ENCODE data around the gene FAT1. TPM values are rescaled to one million over a fixed set of nuclear protein-coding genes. Genes with fewer than 3 reads are reported as not detected.

FAT1 gene
- total and polyA plus RNA-seq, 12 donors, result 20.4 to 131 (median 75.5) TPM

DNA sequence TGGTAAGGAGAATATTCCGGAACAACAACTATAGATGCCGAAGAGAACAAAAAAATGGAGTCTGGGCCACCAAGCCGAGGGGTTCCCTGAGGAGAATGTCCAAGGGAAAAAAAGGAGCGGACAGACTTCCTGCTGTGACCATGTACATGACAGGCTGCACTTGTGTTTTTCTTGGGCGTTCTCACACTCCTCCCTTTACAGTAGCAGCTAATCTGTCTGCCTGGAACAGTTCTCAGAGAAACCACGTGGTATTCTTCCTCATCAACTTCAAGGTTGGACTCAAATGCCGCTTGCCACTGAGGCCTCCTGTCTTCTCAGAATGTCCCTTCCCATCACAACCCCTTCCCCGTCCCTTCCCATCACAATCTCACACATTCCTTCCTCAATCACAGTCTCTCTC is 137.5 kb downstream of the FAT1 start:
- WGBS, 2 donors, result 49 to 64% methylated on average over 8 of the region's 8 CpGs
- ATAC-seq, result peak; percentile 41 to 76 (median 64)
- DNase-seq, result peak in 1 of 2 donors; percentile 9
- intact Hi-C loops (cut with DNase I), result loop anchor here in 9 of 10 donors (2.0 to 10.0 kb wide), 6 partner anchors 111 to 289 kb away; no protein-coding TSS in a partner anchor
- TF ChIP-seq, protein P1, sequence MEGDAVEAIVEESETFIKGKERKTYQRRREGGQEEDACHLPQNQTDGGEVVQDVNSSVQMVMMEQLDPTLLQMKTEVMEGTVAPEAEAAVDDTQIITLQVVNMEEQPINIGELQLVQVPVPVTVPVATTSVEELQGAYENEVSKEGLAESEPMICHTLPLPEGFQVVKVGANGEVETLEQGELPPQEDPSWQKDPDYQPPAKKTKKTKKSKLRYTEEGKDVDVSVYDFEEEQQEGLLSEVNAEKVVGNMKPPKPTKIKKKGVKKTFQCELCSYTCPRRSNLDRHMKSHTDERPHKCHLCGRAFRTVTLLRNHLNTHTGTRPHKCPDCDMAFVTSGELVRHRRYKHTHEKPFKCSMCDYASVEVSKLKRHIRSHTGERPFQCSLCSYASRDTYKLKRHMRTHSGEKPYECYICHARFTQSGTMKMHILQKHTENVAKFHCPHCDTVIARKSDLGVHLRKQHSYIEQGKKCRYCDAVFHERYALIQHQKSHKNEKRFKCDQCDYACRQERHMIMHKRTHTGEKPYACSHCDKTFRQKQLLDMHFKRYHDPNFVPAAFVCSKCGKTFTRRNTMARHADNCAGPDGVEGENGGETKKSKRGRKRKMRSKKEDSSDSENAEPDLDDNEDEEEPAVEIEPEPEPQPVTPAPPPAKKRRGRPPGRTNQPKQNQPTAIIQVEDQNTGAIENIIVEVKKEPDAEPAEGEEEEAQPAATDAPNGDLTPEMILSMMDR (IDR thresholded peaks at IDR 0.05), result no peak
- H3K27ac ChIP-seq, result no peak overlapping the region
- no peak overlapping the region for H3K4me3 ChIP-seq
- H3K9me3 ChIP-seq, result peaks cover 0 to 11% (median 0%) of the 10 kb centered on the region in 11 donors
- H3K27me3 ChIP-seq, result no peaks in the 10 kb centered on the region
- peaks cover 0 to 36% (median 9%) of the 10 kb centered on the region in 9 donors for H3K36me3 ChIP-seq
- H3K4me1 ChIP-seq, result peaks cover 0 to 25% (median 6%) of the 10 kb centered on the region in 9 donors

DNA sequence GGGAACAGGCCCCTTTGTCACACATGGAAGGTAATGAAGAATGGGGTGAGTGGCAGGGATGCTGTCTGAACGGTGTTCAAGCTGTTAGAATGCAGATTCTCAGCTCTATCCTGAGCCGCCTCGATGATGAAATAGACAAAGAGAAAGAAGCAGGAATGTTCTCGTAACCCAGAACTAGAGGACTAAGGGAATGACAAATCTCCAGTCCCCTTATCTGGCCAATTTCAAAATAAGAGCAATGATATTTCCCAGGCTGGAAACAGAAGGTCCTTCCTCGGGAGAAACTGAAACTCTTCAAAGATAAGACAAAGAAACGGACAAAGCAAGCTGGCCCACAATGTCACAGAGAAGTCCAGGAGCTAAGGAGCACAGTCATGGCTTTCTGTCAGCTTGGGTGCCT is 138.7 kb downstream of the FAT1 start:
- peak in 2 of 8 donors; percentile 13 for ATAC-seq

DNA sequence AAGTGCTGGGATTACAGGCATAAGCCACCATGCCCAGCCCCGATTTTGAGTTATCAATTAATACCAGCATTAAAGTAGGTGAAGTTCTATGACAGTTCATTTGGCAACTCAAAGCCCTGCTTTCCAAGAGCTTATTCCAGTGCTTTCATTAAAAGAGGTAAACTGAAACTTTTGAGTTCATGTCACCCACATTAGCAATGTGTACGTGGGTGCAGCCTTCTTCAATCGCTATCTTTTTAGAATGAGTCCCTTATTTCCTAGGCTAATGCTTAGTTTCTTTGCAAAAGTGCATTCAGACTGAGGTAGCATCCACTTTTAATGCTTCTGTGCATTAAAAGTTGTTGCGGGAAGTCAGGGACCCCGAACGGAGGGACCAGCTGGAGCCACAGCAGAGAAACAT is 142.2 kb downstream of the FAT1 start:
- peaks cover 0 to 11% (median 0%) of the 10 kb centered on the region in 11 donors for H3K9me3 ChIP-seq
- TF ChIP-seq, protein P1 (IDR thresholded peaks at IDR 0.05), result no peak
- ATAC-seq (no peak), DNase-seq (no peak)
- no peak overlapping the region for H3K27ac ChIP-seq
- no peaks in the 10 kb centered on the region for H3K27me3 ChIP-seq
- peaks cover 0 to 17% (median 6%) of the 10 kb centered on the region in 9 donors for H3K4me1 ChIP-seq
- H3K36me3 ChIP-seq, result peaks cover 0 to 4% (median 0%) of the 10 kb centered on the region in 9 donors
- intact Hi-C loops (cut with DNase I), result loop anchor here in 2 of 10 donors (10.0 kb wide), 1 partner anchor 107 kb away; no protein-coding TSS in a partner anchor
- WGBS, 2 donors, result 91 to 97% methylated on average over 6 of the region's 6 CpGs
- H3K4me3 ChIP-seq, result no peak overlapping the region

More for the DNA sequence above, 138.7 kb downstream of the FAT1 start:
- TF ChIP-seq, protein P1 (IDR thresholded peaks at IDR 0.05), result no peak
- no peak for DNase-seq
- Histone ChIP-seq H3K4me3 (no peak overlapping the region), H3K36me3 (peaks cover 0 to 24% (median 9%) of the 10 kb centered on the region in 9 donors), H3K27me3 (no peaks in the 10 kb centered on the region), H3K9me3 (peaks cover 0 to 11% (median 0%) of the 10 kb centered on the region in 11 donors), H3K27ac (no peak overlapping the region), H3K4me1 (peaks cover 0 to 25% (median 6%) of the 10 kb centered on the region in 9 donors)
- intact Hi-C loops (cut with DNase I), result loop anchor here in 7 of 10 donors (5.0 to 10.0 kb wide), 3 partner anchors 110 to 288 kb away; no protein-coding TSS in a partner anchor
- 59% methylated on average over 6 of the region's 6 CpGs for WGBS, 2 donors

DNA sequence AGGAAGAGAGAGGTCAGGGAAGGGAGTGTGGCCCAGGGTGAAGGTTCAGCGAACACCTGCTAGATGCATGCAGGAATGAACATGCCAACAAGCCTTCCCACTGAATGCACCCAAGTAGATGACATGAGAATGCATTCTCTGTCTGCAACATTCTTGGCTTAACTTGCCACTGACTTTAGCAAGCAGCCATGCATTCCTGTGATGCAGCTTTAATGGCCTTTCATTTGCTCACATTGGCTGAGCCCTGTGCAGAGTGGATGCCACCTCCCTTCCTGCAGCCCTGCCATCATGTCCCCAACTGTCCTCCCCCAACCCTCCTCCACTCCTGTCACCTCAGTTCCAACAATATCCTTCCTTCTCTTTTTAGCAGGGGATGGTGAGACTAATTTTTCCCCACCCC is 143.0 kb downstream of the FAT1 start:
- H3K4me1 ChIP-seq, result peaks cover 0 to 10% (median 2%) of the 10 kb centered on the region in 9 donors
- no peak for DNase-seq
- peaks cover 0 to 4% (median 0%) of the 10 kb centered on the region in 9 donors for H3K36me3 ChIP-seq
- H3K27ac ChIP-seq, result no peak overlapping the region
- 91 to 96% methylated on average over 1 of the region's 1 CpG for WGBS, 2 donors
- intact Hi-C loops (cut with DNase I), result loop anchor here in 2 of 10 donors (10.0 kb wide), 1 partner anchor 106 kb away; no protein-coding TSS in a partner anchor
- H3K9me3 ChIP-seq, result peaks cover 0 to 11% (median 0%) of the 10 kb centered on the region in 11 donors
- no peak for ATAC-seq
- TF ChIP-seq, protein P1 (IDR thresholded peaks at IDR 0.05), result no peak
- no peaks in the 10 kb centered on the region for H3K27me3 ChIP-seq
- H3K4me3 ChIP-seq, result no peak overlapping the region
